GM12878 (cell line): Measurements from ENCODE around the gene WRAP73. TPM values are rescaled to one million over a fixed set of nuclear protein-coding genes. Genes with fewer than 3 reads are reported as not detected.

Source experiments
- ATAC-seq: fragments of 200-7000 bp; cut with Tn5 transposase; 3 replicates; pipeline ENCODE4 v1.9.1; 2020; ENCODE audit warnings: mild to moderate bottlenecking, moderate library complexity
- BruUV-seq: library from RNA; stranded (reverse); fragments of 400-500 nt; replicated peaks from 2 replicates; lab custom pipeline; 2021; lab: Mats Ljungman, UMichigan
- CTCF ChIA-PET: fragments of 300-600 bp; sonication (Branson Sonifier 250); formaldehyde crosslinking; extraction: SDS; loops from one replicate; lab custom pipeline; 2021; ENCODE audit warnings: inconsistent platforms; lab: Yijun Ruan, JAX
- POLR2A ChIA-PET: fragments of 350-600 bp; formaldehyde crosslinking; extraction: SDS; loops from one replicate; lab custom pipeline; 2021; ENCODE audit warnings: inconsistent platforms; lab: Charles Lee
- RAD21 ChIA-PET: fragments of 300-600 bp; sonication (Branson Sonifier 250); formaldehyde crosslinking; loops from one replicate; lab custom pipeline; 2023; ENCODE audit warnings: antibody characterized with exemption; ENCODE audit not compliant: unreplicated experiment; lab: Charles Lee
- SMC1A ChIA-PET: fragments of 300-600 bp; sonication (Branson Sonifier 250); formaldehyde crosslinking; loops from one replicate; lab custom pipeline; 2023; ENCODE audit not compliant: unreplicated experiment, uncharacterized antibody; lab: Charles Lee
- DNase-seq: peaks from one replicate; pipeline ENCODE4 v3.0.0-alpha.2; 2011; ENCODE audit warnings: low read depth, low spot score
- FAIRE-seq: peaks from 3 replicates; lab custom pipeline; 2011; peaks lifted over from hg19 to GRCh38; lab: Jason Lieb, UNC
- H2AFZ ChIP-seq: 2 replicates; pipeline ENCODE4 v1.6.0; 2011; ENCODE audit warnings: low read depth, low read length, control low read depth; ENCODE audit not compliant: control insufficient read depth
- H3K27ac ChIP-seq: 2 replicates; pipeline ENCODE4 v1.5.1; 2011; ENCODE audit warnings: control low read depth; ENCODE audit not compliant: control insufficient read depth, insufficient read depth
- H3K27me3 ChIP-seq, 2 experiments: replicated peaks in 1 of 2; 2 replicates each; pipeline versions ENCODE4 v1.6.0 to v1.6.1; 2011; ENCODE audit warnings: low read length in 1 of 2; ENCODE audit not compliant: control insufficient read depth in 2 of 2, insufficient read depth in 2 of 2
- H3K36me3 ChIP-seq, 2 experiments: 2 replicates each; pipeline ENCODE4 v1.5.1; 2011; ENCODE audit warnings: low read length in 1 of 2; ENCODE audit not compliant: control insufficient read depth in 2 of 2, insufficient read depth in 2 of 2
- H3K4me1 ChIP-seq: 2 replicates; pipeline ENCODE4 v1.6.1; 2011; ENCODE audit warnings: mild to moderate bottlenecking, low read length, moderate library complexity, mixed read lengths; ENCODE audit not compliant: control insufficient read depth, insufficient read depth
- H3K4me2 ChIP-seq: 2 replicates; pipeline ENCODE4 v1.6.0; 2011; ENCODE audit warnings: control low read depth; ENCODE audit not compliant: control insufficient read depth, insufficient read depth
- H3K4me3 ChIP-seq: fragments of 200-600 bp; sonication (generic); 2 replicates; pipeline ENCODE4 v1.5.1; 2016
- H3K79me2 ChIP-seq: 2 replicates; pipeline ENCODE4 v1.6.0; 2011; ENCODE audit warnings: low read length; ENCODE audit not compliant: control insufficient read depth, insufficient read depth
- H3K9ac ChIP-seq: 2 replicates; pipeline ENCODE4 v1.8.0; 2011; ENCODE audit warnings: low read length, control low read depth, mixed read lengths; ENCODE audit not compliant: control insufficient read depth, insufficient read depth
- H3K9me3 ChIP-seq: replicated peaks from 3 replicates; pipeline ENCODE4 v1.5.1; 2011; ENCODE audit warnings: mild to moderate bottlenecking, low read length; ENCODE audit not compliant: control insufficient read depth, insufficient read depth
- H4K20me1 ChIP-seq: 2 replicates; pipeline ENCODE4 v1.6.0; 2011; ENCODE audit not compliant: control insufficient read depth, insufficient read depth
- EED ChIP-seq: sonication (generic); IDR thresholded peaks from 2 replicates; pipeline ENCODE4 v1.6.1; 2016; ENCODE audit warnings: antibody characterized with exemption, low read depth
- IKZF2 ChIP-seq, 2 experiments: fragments of 450-650 bp; IDR thresholded peaks; 2 replicates each; pipeline ENCODE4 v1.6.1; 2017; ENCODE audit warnings: mild to moderate bottlenecking in 2 of 2, moderate library complexity in 2 of 2
- MTA2 ChIP-seq: fragments of 450-650 bp; IDR thresholded peaks from 2 replicates; pipeline ENCODE4 v1.6.1; 2016; ENCODE audit warnings: low read depth, mild to moderate bottlenecking, moderate library complexity
- NBN ChIP-seq: fragments of 450-650 bp; IDR thresholded peaks from 2 replicates; pipeline ENCODE4 v1.6.1; 2016
- PAX8 ChIP-seq: fragments of 450-650 bp; IDR thresholded peaks from 2 replicates; pipeline ENCODE4 v1.6.1; 2017; ENCODE audit warnings: mild to moderate bottlenecking, moderate library complexity
- POLR2AphosphoS5 ChIP-seq: IDR thresholded peaks from 2 replicates; pipeline ENCODE4 v1.6.1; 2011; ENCODE audit warnings: mild to moderate bottlenecking, low read length, inconsistent platforms
- YY1 ChIP-seq: IDR thresholded peaks from 2 replicates; pipeline ENCODE4 v1.6.1; 2011; ENCODE audit warnings: low read depth, mild to moderate bottlenecking, low read length
- ZNF687 ChIP-seq: fragments of 450-650 bp; IDR thresholded peaks from 2 replicates; pipeline ENCODE4 v1.6.1; 2017; ENCODE audit warnings: mild to moderate bottlenecking, moderate library complexity
- WGBS: methylation state at CpG from one replicate; pipeline ENCODE4 v1.1.6; 2016; ENCODE audit warnings: low lambda C conversion rate; ENCODE audit not compliant: insufficient replicate concordance, insufficient coverage; ENCODE audit errors: missing lambda C conversion rate; 5-methylcytosine and 5-hydroxymethylcytosine counted together
- in situ Hi-C: fragments of 300-500 bp; cut with MboI; formaldehyde crosslinking; loops from 9 replicates; pipeline ENCODE4 v1.14.3; 2018; ENCODE audit warnings: mixed read lengths
- intact Hi-C: fragments of 100-400 bp; cut with micrococcal nuclease; formaldehyde crosslinking; loops from one replicate; pipeline ENCODE4 v1.14.2; 2022; ENCODE audit not compliant: unreplicated experiment
- polyA plus RNA-seq, 11 experiments: library from polyadenylated mRNA; depleted of rRNA in 4 of 11; unstranded in 6 of 11; stranded (reverse) in 5 of 11; fragments of >200 nt; fragmentation: Nextera tagmentation in 4 of 11; fragmentation: Illumina TruSeq in 1 of 11; extraction: Ambion mirVana in 4 of 11; extraction: Trizol in 1 of 11; gene quantifications; 1 replicate in 1 of 11; 2 replicates in 10 of 11; pipeline versions ENCODE4 v1.2.1 to v1.2.3, GENCODE V29; 2011 to 2016; ENCODE audit warnings: inconsistent platforms in 2 of 11, missing spikeins in 2 of 11, low read depth in 1 of 11
- total RNA-seq, 4 experiments: library from RNA; depleted of rRNA in 3 of 4; stranded (reverse); fragments of >200 nt in 3 of 4; fragmentation: Illumina TruSeq in 1 of 4; extraction: Trizol in 1 of 4; gene quantifications; 2 replicates each; pipeline versions ENCODE4 v1.2.1 to v1.2.3, GENCODE V29; 2013 to 2021

The WRAP73 gene
- total and polyA plus RNA-seq, 10 of the 15 experiments (the other 5 are each of a cell fraction or from before 2014, with no cell fraction given): 3.2 to 65.8 (median 48.0) TPM

- Histone ChIP-seq H3K9me3 (no peaks in the 10 kb centered on the region), H3K36me3 (peaks cover 0 to 5% of the 10 kb centered on the region in 2 experiments; a peak in 2 of 4 replicates), H3K79me2 (peaks cover 85% of the 10 kb centered on the region), H3K4me1 (peaks cover 67% of the 10 kb centered on the region), H3K4me3 (peak overlapping the region; percentile 60), H4K20me1 (no peaks in the 10 kb centered on the region), H3K27me3 (no peaks in the 10 kb centered on the region), H3K9ac (peak overlapping the region; percentile 84), H3K4me2 (peak overlapping the region; percentile 99), H3K27ac (peak overlapping the region; percentile 98), H2AFZ (no peak overlapping the region; the same call in 1 of the 2 replicates)
- 0 out of 2 replicates have a peak, but pooled peaks have one; percentile 13 for TF ChIP-seq NBN
- TF ChIP-seq POLR2AphosphoS5: peak; percentile 67
- TF ChIP-seq PAX8: no peak
- peak; percentile 15; the same call in 1 of the 2 replicates for TF ChIP-seq EED
- no peak for TF ChIP-seq MTA2
- TF ChIP-seq IKZF2 (IDR thresholded peaks at IDR 0.05): peak in 1 of 2 experiments; percentile 30; a peak in 1 of 4 replicates
- peak; percentile 54 for TF ChIP-seq YY1
- TF ChIP-seq ZNF687: peak; percentile 48; the same call in 1 of the 2 replicates
- ChIA-PET RAD21 (interaction anchor here (1.5 to 5.7 kb wide), 4 partner anchors 9 to 56 kb away, joined by 3 to 117 read pairs (median 44); no protein-coding TSS in a partner anchor), CTCF (interaction anchor here (0.7 to 6.7 kb wide), 4 partner anchors 9 to 13 kb away, joined by 3 to 91 read pairs (median 20); partner anchors contain the start of gene TP73), POLR2A (interaction anchor here (0.5 to 5.9 kb wide), 4 partner anchors 10 to 1782 kb away, joined by 4 to 184 read pairs (median 43); partner anchors contain the start of genes TP73 and WRAP73), SMC1A (interaction anchor here (1.2 to 6.0 kb wide), 4 partner anchors 10 to 16 kb away, joined by 3 to 117 read pairs (median 32); partner anchors contain the start of gene TP73)
- FAIRE-seq (no peak), DNase-seq (no peak), ATAC-seq (peak; percentile 0; the same call in 2 of the 3 replicates)
- BruUV-seq: no TSS peak
- intact Hi-C loops (no loop called here), in situ Hi-C loops (no loop called here)
- WGBS: 27% methylated on average over 14 of the region's 14 CpGs
These were observed 14.2 kb upstream of the WRAP73 start for GRCh38 chr1:3663999-3664699.
